ENCODE results near the gene RABAC1. TPM values are rescaled to one million over a fixed set of nuclear protein-coding genes. Genes with fewer than 3 reads are reported as not detected.

Gene RABAC1
- total and polyA plus RNA-seq, 10 of the 15 experiments (the other 5 are each of a cell fraction or from before 2014, with no cell fraction given) = 10.9 to 115 (median 49.2) TPM

DNA sequence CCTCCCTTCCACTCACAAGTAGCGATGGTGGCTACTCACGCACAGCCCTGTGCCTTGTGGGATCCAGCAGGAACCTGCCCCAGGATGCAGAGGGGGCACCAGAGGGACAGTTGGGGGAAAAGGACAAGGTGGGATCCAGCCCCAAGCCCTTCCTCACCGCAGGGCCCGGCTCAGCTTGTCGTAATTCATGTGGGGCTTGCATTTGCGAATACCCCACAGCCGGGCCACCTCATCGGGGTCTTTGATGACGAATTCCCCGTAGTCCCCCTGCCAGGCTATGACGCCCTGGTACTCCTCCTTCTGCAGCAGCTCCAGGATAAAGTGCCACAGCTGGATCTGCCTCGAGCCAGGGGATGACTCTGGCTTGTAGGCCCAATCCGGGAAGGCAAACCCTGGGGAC, 49.4 kb downstream of the RABAC1 start:
- ChIA-PET CTCF (no interaction called here), POLR2A (interaction anchor here (0.6 to 0.9 kb wide), 2 partner anchors 9 to 15 kb away, joined by 3 read pairs; no protein-coding TSS in a partner anchor)
- TF ChIP-seq BCL11A (IDR thresholded peaks at IDR 0.05; ENCODE audit: low read depth, low read length) = no peak
- no peak for TF ChIP-seq HCFC1 (IDR thresholded peaks at IDR 0.05; ENCODE audit: low read length)
- TF ChIP-seq EED (IDR thresholded peaks at IDR 0.05; ENCODE audit: low read depth) = no peak
- no peak for TF ChIP-seq YBX1 (IDR thresholded peaks at IDR 0.05)
- no peak for TF ChIP-seq EZH2 (IDR thresholded peaks at IDR 0.05; ENCODE audit: borderline replicate concordance, control insufficient read depth, low read depth, low read length)
- no peak for TF ChIP-seq CEBPB (IDR thresholded peaks at IDR 0.05; ENCODE audit: borderline replicate concordance in 1 of 2, low read depth in 2 of 2, low read length in 2 of 2)
- no peak for TF ChIP-seq MTA2 (IDR thresholded peaks at IDR 0.05; ENCODE audit: low read depth)
- TF ChIP-seq CREM (IDR thresholded peaks at IDR 0.05; ENCODE audit: low read depth) = no peak

More for the DNA sequence above, 49.4 kb downstream of the RABAC1 start:
- H3K27me3 ChIP-seq (replicated peaks in 1 of 2; ENCODE audit: control insufficient read depth in 2 of 2, insufficient read depth in 2 of 2, low read length in 1 of 2) = no peaks in the 10 kb centered on the region; a peak in 2 of 4 replicates
- H3K4me3 ChIP-seq = no peak overlapping the region
- no peak overlapping the region for H3K27ac ChIP-seq (ENCODE audit: control insufficient read depth, insufficient read depth)
- WGBS (ENCODE audit: insufficient coverage, insufficient replicate concordance, low lambda C conversion rate, missing lambda C conversion rate) = 82% methylated on average over 13 of the region's 13 CpGs
- ATAC-seq (no peak), DNase-seq (ENCODE audit: low read depth, low spot score) (no peak), FAIRE-seq (no peak)
- intact Hi-C loops (cut with micrococcal nuclease; ENCODE audit: unreplicated experiment) (no loop called here), in situ Hi-C loops (cut with MboI) (no loop called here)
- H4K20me1 ChIP-seq (ENCODE audit: control insufficient read depth, insufficient read depth) = peaks cover 6% of the 10 kb centered on the region; the same call in 1 of the 2 replicates
- no peak overlapping the region for H3K4me2 ChIP-seq (ENCODE audit: control insufficient read depth, insufficient read depth)
- no peaks in the 10 kb centered on the region for H3K79me2 ChIP-seq (ENCODE audit: control insufficient read depth, insufficient read depth, low read length)
- no peak overlapping the region for H2AFZ ChIP-seq (ENCODE audit: control insufficient read depth, low read depth, low read length)
- no TSS peak for BruUV-seq (replicated peaks)
- peaks cover 6 to 17% of the 10 kb centered on the region in 2 experiments; a peak in 3 of 4 replicates for H3K36me3 ChIP-seq (ENCODE audit: control insufficient read depth in 2 of 2, insufficient read depth in 2 of 2, low read length in 1 of 2)
- H3K9me3 ChIP-seq (replicated peaks; ENCODE audit: control insufficient read depth, insufficient read depth, low read length) = no peaks in the 10 kb centered on the region
- H3K9ac ChIP-seq (ENCODE audit: control insufficient read depth, insufficient read depth, low read length) = no peak overlapping the region
- no peaks in the 10 kb centered on the region for H3K4me1 ChIP-seq (ENCODE audit: control insufficient read depth, insufficient read depth, low read length)
- ChIA-PET SMC1A (ENCODE audit: uncharacterized antibody, unreplicated experiment) (no interaction called here), RAD21 (ENCODE audit: unreplicated experiment) (no interaction called here)
